HG02943 (cell line): Measurements from ENCODE around the gene CYB5R3.
"Not testable (repeated sequence)": the region's sequence is repeated elsewhere in the genome, so short reads cannot be mapped to it uniquely, and the experiment has no call there.

Experiments
- ATAC-seq: cut with Tn5 transposase; IDR thresholded peaks from one replicate; pipeline ENCODE4 v1.9.1; 2021; ENCODE audit warnings: mild to moderate bottlenecking, low read depth, moderate library complexity; ENCODE audit not compliant: unreplicated experiment

CYB5R3 gene

DNA sequence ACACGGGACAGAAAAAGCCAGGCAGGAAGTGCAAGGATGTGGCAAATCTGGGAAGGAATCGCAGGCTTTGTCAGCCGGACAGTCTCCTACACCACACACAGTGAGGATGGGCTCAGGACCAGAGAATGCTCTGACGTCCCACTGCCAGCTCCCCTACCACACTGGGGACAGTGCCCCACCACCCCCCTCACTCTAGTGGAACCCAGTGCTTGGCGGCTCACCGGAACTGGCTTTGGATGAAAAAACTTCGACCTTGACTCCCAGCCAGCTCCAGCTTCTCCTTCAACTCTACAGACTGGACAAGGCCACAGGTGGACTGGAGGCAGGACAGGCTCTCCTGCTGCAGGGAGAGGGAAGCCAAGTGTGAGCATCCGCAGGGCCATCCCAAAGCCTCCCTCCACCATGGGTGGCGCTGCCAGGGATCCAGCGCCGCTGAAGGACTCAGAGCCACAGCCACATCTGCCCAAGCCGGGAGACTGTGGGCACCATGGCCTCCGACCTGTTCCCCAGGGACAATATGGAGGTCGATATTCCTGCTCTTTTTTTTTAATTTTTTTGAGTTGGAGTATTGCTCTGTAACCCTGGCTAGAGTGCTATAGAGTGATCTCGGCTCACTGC, 71.5 kb downstream of the CYB5R3 start:
- ATAC-seq: no peak

GRCh38 chr22:42577141-42577540, 72.1 kb downstream of the CYB5R3 start:
- ATAC-seq: not testable (repeated sequence)

- ATAC-seq: not testable (repeated sequence)
Observed at GRCh38 chr22:42575996-42576574, 73.1 kb downstream of the CYB5R3 start.

DNA sequence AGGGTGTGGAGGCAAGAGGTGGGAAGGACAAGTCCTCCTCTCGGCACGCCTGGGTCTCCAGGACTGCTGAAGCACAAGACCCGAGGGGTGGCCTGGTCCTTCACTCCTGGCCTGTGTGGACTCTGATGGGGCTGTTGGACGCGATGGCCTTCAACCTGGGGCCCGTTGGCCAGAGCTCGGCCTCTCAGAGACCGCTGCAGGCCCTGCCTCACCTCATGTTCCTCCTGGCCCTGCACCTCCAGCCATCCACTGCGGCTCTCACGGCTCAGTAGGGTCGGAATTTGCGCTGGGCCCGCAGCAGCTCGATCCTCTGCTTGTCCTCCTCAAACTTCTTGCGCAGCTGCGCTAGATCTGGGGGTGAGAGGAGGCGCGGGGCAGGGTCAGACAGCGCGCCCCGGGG, 74.7 kb downstream of the CYB5R3 start:
- ATAC-seq: not testable (repeated sequence)

GRCh38 chr22:42574046-42574445, 75.1 kb downstream of the CYB5R3 start:
- not testable (repeated sequence) for ATAC-seq

DNA sequence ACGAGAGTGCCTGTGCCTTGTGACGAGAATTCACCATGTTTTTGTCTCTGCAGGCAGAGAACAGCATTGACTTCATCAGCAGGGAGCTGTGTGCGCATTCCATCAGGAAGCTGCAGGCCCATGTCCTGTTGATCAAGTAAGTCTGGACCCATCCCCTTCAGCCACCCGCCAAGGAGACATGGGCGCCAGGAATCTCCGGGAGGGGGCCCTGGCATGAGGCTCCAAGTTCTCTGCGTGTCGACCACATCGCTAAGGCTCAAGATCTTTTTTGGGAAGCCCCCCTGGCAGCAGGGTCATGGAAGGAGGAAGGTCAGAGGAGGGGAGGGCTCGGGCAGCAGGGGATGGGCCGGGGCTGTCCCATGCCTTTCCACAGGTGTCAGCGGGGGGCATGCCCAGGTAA, 78.1 kb downstream of the CYB5R3 start:
- ATAC-seq: not testable (repeated sequence)

GRCh38 chr22:42570580-42570979, 78.6 kb downstream of the CYB5R3 start:
- not testable (repeated sequence) for ATAC-seq

DNA sequence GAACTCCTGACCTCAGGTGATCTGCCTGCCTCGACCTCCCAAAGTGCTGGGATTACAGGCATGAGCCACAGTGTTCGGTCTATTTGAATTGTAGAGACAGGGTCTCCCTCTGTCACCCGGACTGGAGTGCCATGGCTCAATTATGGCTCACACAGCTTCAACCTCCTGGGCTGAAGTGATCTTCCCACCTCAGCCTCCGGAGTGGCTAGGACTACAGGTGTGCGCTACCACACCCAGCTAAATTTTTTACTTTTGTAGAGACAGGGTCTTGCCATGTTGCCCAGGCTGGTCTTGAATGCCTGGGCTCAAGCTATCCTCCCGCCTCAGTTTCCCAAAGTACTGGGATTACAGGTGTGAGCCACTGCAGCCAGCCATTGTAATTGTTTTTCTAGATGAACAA, 81.2 kb downstream of the CYB5R3 start:
- ATAC-seq: not testable (repeated sequence)
